Measurements from ENCODE around the gene POM121L2. TPM values are rescaled to one million over a fixed set of nuclear protein-coding genes. Genes with fewer than 3 reads are reported as not detected.

POM121L2 gene
- total and polyA plus RNA-seq, 10 of the 15 experiments (the other 5 are each of a cell fraction or from before 2014, with no cell fraction given) = 0.04 TPM; not detected in 9

- Histone ChIP-seq H3K27me3 (replicated peaks in 1 of 2; ENCODE audit: control insufficient read depth in 2 of 2, insufficient read depth in 2 of 2, low read length in 1 of 2) (no peaks in the 10 kb centered on the region), H2AFZ (ENCODE audit: control insufficient read depth, low read depth, low read length) (no peak overlapping the region), H3K36me3 (ENCODE audit: control insufficient read depth in 2 of 2, insufficient read depth in 2 of 2, low read length in 1 of 2) (no peaks in the 10 kb centered on the region), H3K79me2 (ENCODE audit: control insufficient read depth, insufficient read depth, low read length) (no peaks in the 10 kb centered on the region), H4K20me1 (ENCODE audit: control insufficient read depth, insufficient read depth) (no peaks in the 10 kb centered on the region), H3K4me3 (no peak overlapping the region), H3K9me3 (replicated peaks; ENCODE audit: control insufficient read depth, insufficient read depth, low read length) (no peaks in the 10 kb centered on the region), H3K4me2 (ENCODE audit: control insufficient read depth, insufficient read depth) (no peak overlapping the region), H3K9ac (ENCODE audit: control insufficient read depth, insufficient read depth, low read length) (no peak overlapping the region), H3K27ac (ENCODE audit: control insufficient read depth, insufficient read depth) (no peak overlapping the region), H3K4me1 (ENCODE audit: control insufficient read depth, insufficient read depth, low read length) (no peaks in the 10 kb centered on the region)
- in situ Hi-C loops (cut with MboI) (no loop called here), intact Hi-C loops (cut with micrococcal nuclease; ENCODE audit: unreplicated experiment) (no loop called here)
- ChIA-PET POLR2A (no interaction called here), RAD21 (ENCODE audit: unreplicated experiment) (no interaction called here), SMC1A (ENCODE audit: uncharacterized antibody, unreplicated experiment) (no interaction called here), CTCF (no interaction called here)
- no peak for FAIRE-seq
- TF ChIP-seq NBN (IDR thresholded peaks at IDR 0.05) = no peak
- no TSS peak for BruUV-seq (replicated peaks)
- ATAC-seq = no peak
- no peak for DNase-seq (ENCODE audit: low read depth, low spot score)
These were observed 9.3 kb upstream of the POM121L2 start for GRCh38 chr6:27321370-27321769.

GRCh38 chr6:27318973-27319372 is 6.9 kb upstream of the POM121L2 start:
- H2AFZ ChIP-seq (ENCODE audit: control insufficient read depth, low read depth, low read length) = no peak overlapping the region
- intact Hi-C loops (cut with micrococcal nuclease; ENCODE audit: unreplicated experiment) = no loop called here
- H3K4me1 ChIP-seq (ENCODE audit: control insufficient read depth, insufficient read depth, low read length) = no peaks in the 10 kb centered on the region
- no peak overlapping the region for H3K9ac ChIP-seq (ENCODE audit: control insufficient read depth, insufficient read depth, low read length)
- DNase-seq (ENCODE audit: low read depth, low spot score) (no peak), ATAC-seq (no peak), FAIRE-seq (no peak)
- 38% methylated on average over 2 of the region's 2 CpGs for WGBS (ENCODE audit: insufficient coverage, insufficient replicate concordance, low lambda C conversion rate, missing lambda C conversion rate)
- in situ Hi-C loops (cut with MboI) = loop anchor here (10.0 kb wide), 1 partner anchor 466 kb away; no protein-coding TSS in a partner anchor
- no peaks in the 10 kb centered on the region for H3K27me3 ChIP-seq (replicated peaks in 1 of 2; ENCODE audit: control insufficient read depth in 2 of 2, insufficient read depth in 2 of 2, low read length in 1 of 2)
- no TSS peak for BruUV-seq (replicated peaks)
- H3K4me3 ChIP-seq = no peak overlapping the region
- POLR2A ChIA-PET = no interaction called here
- no peaks in the 10 kb centered on the region for H3K9me3 ChIP-seq (replicated peaks; ENCODE audit: control insufficient read depth, insufficient read depth, low read length)
- no peak overlapping the region for H3K4me2 ChIP-seq (ENCODE audit: control insufficient read depth, insufficient read depth)
- H3K36me3 ChIP-seq (ENCODE audit: control insufficient read depth in 2 of 2, insufficient read depth in 2 of 2, low read length in 1 of 2) = no peaks in the 10 kb centered on the region
- RAD21 ChIA-PET (ENCODE audit: unreplicated experiment) = no interaction called here
- no peaks in the 10 kb centered on the region for H3K79me2 ChIP-seq (ENCODE audit: control insufficient read depth, insufficient read depth, low read length)
- SMC1A ChIA-PET (ENCODE audit: uncharacterized antibody, unreplicated experiment) = interaction anchor here (2.0 kb wide), 1 partner anchor 12 kb away, joined by 7 read pairs; no protein-coding TSS in a partner anchor
- no peaks in the 10 kb centered on the region for H4K20me1 ChIP-seq (ENCODE audit: control insufficient read depth, insufficient read depth)
- CTCF ChIA-PET = no interaction called here
- H3K27ac ChIP-seq (ENCODE audit: control insufficient read depth, insufficient read depth) = no peak overlapping the region
- TF ChIP-seq, protein P1, sequence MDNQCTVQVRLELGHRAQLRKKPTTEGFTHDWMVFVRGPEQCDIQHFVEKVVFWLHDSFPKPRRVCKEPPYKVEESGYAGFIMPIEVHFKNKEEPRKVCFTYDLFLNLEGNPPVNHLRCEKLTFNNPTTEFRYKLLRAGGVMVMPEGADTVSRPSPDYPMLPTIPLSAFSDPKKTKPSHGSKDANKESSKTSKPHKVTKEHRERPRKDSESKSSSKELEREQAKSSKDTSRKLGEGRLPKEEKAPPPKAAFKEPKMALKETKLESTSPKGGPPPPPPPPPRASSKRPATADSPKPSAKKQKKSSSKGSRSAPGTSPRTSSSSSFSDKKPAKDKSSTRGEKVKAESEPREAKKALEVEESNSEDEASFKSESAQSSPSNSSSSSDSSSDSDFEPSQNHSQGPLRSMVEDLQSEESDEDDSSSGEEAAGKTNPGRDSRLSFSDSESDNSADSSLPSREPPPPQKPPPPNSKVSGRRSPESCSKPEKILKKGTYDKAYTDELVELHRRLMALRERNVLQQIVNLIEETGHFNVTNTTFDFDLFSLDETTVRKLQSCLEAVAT (IDR thresholded peaks at IDR 0.05) = no peak
- TF ChIP-seq MYB (IDR thresholded peaks at IDR 0.05; ENCODE audit: borderline replicate concordance, low read depth, low read length) (no peak), NFIC (IDR thresholded peaks at IDR 0.05; ENCODE audit: low read depth, low read length) (no peak), IKZF2 (IDR thresholded peaks at IDR 0.05) (no peak), ZBTB40 (IDR thresholded peaks at IDR 0.05; ENCODE audit: borderline replicate concordance) (no peak), BHLHE40 (IDR thresholded peaks at IDR 0.05; ENCODE audit: borderline replicate concordance in 1 of 2, low read depth in 2 of 2, low read length in 1 of 2) (no peak), ZBED1 (IDR thresholded peaks at IDR 0.05; ENCODE audit: borderline replicate concordance) (no peak), SUZ12 (IDR thresholded peaks at IDR 0.05; ENCODE audit: unreplicated experiment) (no peak), TCF7 (IDR thresholded peaks at IDR 0.05; ENCODE audit: borderline replicate concordance) (no peak), RAD21 (IDR thresholded peaks at IDR 0.05; ENCODE audit: insufficient read depth, low read depth, low read length) (no peak), NFYB (IDR thresholded peaks at IDR 0.05; ENCODE audit: insufficient read depth, low read depth, low read length) (no peak)

Data from GM12878 (cell line).